Activated CD8-positive, alpha-beta T cell treated with anti-CD3 and anti-CD28 coated beads for 36 hours (primary cell): ENCODE measurements around the gene MAP2K5. TPM values are rescaled to one million over a fixed set of nuclear protein-coding genes. Genes with fewer than 3 reads are reported as not detected.

Experiments
- ATAC-seq: fragments of 200-7000 bp; cut with Tn5 transposase; one replicate; pipeline ENCODE4 v1.10.0; 2021; ENCODE audit warnings: mild to moderate bottlenecking, moderate library complexity
- CTCF ChIA-PET: fragments of 350-600 bp; sonication (Branson Sonifier 250); formaldehyde crosslinking; loops from one replicate; lab custom pipeline; 2021; ENCODE audit warnings: antibody characterized with exemption; lab: Charles Lee
- POLR2A ChIA-PET: fragments of 350-600 bp; sonication (Branson Sonifier 250); formaldehyde crosslinking; loops from one replicate; lab custom pipeline; 2021; ENCODE audit warnings: antibody characterized with exemption; lab: Charles Lee
- DNase-seq: peaks from one replicate; pipeline ENCODE4 v3.0.0-alpha.2; 2020
- H3K27ac Mint-ChIP-seq: one replicate; pipeline ENCODE4 v1.8.0; 2021; ENCODE audit warnings: mild to moderate bottlenecking, mixed read lengths
- H3K27me3 Mint-ChIP-seq: one replicate; pipeline ENCODE4 v1.8.0; 2021; ENCODE audit warnings: mixed read lengths
- H3K36me3 Mint-ChIP-seq: one replicate; pipeline ENCODE4 v1.8.0; 2021; ENCODE audit warnings: low read depth, mixed read lengths
- H3K4me1 Mint-ChIP-seq: one replicate; pipeline ENCODE4 v1.8.0; 2021; ENCODE audit warnings: low read depth, mixed read lengths
- H3K4me3 Mint-ChIP-seq: one replicate; pipeline ENCODE4 v1.8.0; 2021; ENCODE audit warnings: mild to moderate bottlenecking, moderate library complexity, mixed read lengths
- H3K9me3 Mint-ChIP-seq: one replicate; pipeline ENCODE4 v1.8.0; 2021; ENCODE audit warnings: mixed read lengths
- intact Hi-C: fragments of 100-400 bp; cut with micrococcal nuclease; formaldehyde crosslinking; loops from one replicate; pipeline ENCODE4 v1.10.0; 2022
- total RNA-seq, 2 experiments: library from RNA; stranded (reverse); gene quantifications; one replicate each; pipeline ENCODE4 v1.2.3, GENCODE V29; 2021
- TF ChIP-seq, protein P1 (sequence below): fragments of 200-600 bp; IDR thresholded peaks from one replicate; pipeline ENCODE4 v1.8.0; 2022; ENCODE audit warnings: antibody characterized with exemption, mild to moderate bottlenecking

Gene MAP2K5
- total RNA-seq, 2 experiments from 2014 or later = 19.0 to 21.1 TPM

DNA sequence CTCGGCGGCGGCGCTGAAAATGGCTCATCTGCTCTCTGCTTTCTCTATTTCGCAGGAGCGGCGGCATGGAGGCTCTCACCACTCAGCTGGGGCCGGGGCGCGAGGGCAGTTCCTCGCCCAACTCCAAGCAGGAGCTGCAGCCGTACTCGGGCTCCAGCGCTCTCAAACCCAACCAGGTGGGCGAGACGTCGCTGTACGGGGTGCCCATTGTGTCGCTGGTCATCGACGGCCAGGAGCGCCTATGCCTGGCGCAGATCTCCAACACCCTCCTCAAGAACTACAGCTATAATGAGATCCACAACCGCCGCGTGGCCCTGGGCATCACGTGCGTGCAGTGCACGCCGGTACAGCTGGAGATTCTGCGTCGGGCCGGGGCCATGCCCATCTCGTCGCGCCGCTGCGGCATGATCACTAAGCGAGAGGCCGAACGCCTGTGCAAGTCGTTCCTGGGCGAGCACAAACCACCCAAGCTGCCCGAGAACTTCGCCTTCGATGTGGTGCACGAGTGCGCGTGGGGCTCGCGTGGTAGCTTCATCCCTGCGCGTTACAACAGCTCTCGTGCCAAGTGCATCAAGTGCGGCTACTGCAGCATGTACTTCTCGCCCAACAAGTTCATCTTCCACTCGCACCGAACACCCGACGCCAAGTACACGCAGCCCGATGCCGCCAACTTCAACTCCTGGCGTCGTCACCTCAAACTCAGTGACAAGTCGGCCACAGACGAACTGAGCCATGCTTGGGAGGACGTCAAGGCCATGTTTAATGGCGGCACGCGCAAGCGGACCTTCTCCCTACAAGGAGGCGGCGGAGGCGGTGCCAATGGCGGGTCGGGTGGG is 283.6 kb downstream of the MAP2K5 start:
- ATAC-seq = no peak
- ChIA-PET CTCF (interaction anchor here (0.6 to 3.4 kb wide), 2 partner anchors 10 to 298 kb away, joined by 3 to 15 read pairs; no protein-coding TSS in a partner anchor), POLR2A (interaction anchor here (0.7 kb wide), 1 partner anchor 12 kb away, joined by 3 read pairs; no protein-coding TSS in a partner anchor)
- TF ChIP-seq, protein P1, sequence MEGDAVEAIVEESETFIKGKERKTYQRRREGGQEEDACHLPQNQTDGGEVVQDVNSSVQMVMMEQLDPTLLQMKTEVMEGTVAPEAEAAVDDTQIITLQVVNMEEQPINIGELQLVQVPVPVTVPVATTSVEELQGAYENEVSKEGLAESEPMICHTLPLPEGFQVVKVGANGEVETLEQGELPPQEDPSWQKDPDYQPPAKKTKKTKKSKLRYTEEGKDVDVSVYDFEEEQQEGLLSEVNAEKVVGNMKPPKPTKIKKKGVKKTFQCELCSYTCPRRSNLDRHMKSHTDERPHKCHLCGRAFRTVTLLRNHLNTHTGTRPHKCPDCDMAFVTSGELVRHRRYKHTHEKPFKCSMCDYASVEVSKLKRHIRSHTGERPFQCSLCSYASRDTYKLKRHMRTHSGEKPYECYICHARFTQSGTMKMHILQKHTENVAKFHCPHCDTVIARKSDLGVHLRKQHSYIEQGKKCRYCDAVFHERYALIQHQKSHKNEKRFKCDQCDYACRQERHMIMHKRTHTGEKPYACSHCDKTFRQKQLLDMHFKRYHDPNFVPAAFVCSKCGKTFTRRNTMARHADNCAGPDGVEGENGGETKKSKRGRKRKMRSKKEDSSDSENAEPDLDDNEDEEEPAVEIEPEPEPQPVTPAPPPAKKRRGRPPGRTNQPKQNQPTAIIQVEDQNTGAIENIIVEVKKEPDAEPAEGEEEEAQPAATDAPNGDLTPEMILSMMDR = no peak
- no peak overlapping the region for H3K4me3 Mint-ChIP-seq
- peaks cover 49% of the 10 kb centered on the region for H3K4me1 Mint-ChIP-seq
- no peaks in the 10 kb centered on the region for H3K36me3 Mint-ChIP-seq
- peaks cover 73% of the 10 kb centered on the region for H3K27me3 Mint-ChIP-seq
- no peak overlapping the region for H3K27ac Mint-ChIP-seq
- H3K9me3 Mint-ChIP-seq = no peaks in the 10 kb centered on the region
- no peak for DNase-seq
- intact Hi-C loops = no loop called here

DNA sequence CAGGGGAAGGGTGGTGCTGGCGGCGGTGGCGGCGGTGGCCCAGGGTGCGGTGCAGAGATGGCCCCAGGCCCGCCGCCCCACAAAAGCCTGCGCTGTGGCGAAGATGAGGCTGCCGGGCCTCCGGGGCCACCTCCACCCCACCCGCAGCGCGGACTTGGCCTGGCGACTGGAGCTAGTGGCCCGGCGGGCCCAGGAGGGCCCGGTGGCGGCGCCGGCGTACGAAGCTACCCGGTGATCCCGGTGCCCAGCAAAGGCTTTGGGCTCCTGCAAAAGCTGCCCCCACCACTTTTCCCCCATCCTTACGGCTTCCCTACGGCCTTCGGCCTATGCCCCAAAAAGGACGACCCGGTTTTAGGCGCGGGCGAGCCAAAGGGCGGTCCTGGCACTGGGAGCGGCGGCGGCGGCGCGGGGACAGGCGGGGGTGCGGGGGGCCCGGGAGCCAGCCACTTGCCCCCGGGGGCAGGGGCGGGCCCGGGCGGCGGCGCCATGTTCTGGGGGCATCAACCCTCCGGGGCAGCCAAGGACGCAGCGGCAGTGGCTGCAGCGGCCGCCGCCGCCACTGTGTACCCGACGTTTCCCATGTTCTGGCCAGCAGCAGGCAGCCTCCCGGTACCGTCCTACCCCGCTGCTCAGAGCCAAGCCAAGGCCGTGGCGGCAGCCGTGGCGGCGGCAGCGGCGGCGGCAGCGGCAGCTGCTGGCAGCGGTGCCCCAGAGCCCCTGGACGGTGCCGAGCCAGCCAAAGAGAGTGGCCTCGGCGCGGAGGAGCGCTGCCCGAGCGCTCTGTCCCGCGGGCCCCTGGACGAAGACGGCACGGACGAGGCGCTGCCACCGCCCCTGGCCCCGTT is 284.4 kb downstream of the MAP2K5 start:
- no peaks in the 10 kb centered on the region for H3K36me3 Mint-ChIP-seq
- TF ChIP-seq, protein P1 = no peak
- ChIA-PET CTCF (interaction anchor here (3.4 kb wide), 1 partner anchor 9 kb away, joined by 15 read pairs; no protein-coding TSS in a partner anchor), POLR2A (no interaction called here)
- ATAC-seq = no peak
- no peak for DNase-seq
- H3K27ac Mint-ChIP-seq = no peak overlapping the region
- peaks cover 43% of the 10 kb centered on the region for H3K4me1 Mint-ChIP-seq
- intact Hi-C loops = no loop called here
- peaks cover 72% of the 10 kb centered on the region for H3K27me3 Mint-ChIP-seq
- no peaks in the 10 kb centered on the region for H3K9me3 Mint-ChIP-seq
- no peak overlapping the region for H3K4me3 Mint-ChIP-seq

DNA sequence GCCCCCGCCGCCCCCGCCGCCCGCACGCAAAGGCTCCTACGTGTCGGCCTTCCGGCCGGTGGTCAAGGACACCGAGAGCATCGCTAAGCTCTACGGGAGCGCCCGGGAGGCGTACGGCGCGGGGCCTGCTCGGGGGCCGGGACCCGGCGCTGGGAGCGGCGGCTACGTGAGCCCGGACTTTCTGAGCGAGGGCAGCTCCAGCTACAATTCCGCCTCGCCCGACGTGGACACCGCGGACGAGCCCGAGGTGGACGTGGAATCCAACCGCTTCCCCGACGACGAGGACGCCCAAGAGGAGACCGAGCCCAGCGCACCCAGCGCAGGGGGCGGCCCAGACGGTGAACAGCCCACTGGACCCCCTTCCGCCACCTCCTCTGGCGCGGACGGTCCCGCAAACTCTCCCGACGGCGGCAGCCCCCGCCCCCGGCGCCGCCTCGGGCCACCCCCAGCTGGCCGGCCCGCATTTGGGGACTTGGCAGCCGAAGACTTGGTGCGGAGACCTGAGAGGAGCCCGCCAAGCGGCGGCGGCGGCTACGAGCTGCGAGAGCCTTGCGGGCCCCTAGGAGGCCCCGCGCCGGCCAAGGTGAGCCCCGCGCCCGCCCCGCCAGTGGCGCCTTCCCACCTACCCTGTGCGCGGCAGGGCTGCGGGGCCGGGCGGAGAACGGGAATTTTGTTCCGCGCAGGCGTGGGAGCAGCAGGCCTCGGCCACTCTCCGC is 285.2 kb downstream of the MAP2K5 start:
- no peaks in the 10 kb centered on the region for H3K36me3 Mint-ChIP-seq
- H3K27me3 Mint-ChIP-seq = peaks cover 69% of the 10 kb centered on the region
- DNase-seq (no peak), ATAC-seq (no peak)
- CTCF ChIA-PET = interaction anchor here (1.0 kb wide), 1 partner anchor 8 kb away, joined by 3 read pairs; no protein-coding TSS in a partner anchor
- TF ChIP-seq, protein P1 = no peak
- no peaks in the 10 kb centered on the region for H3K9me3 Mint-ChIP-seq
- H3K27ac Mint-ChIP-seq = no peak overlapping the region
- no peak overlapping the region for H3K4me3 Mint-ChIP-seq
- intact Hi-C loops = no loop called here
- H3K4me1 Mint-ChIP-seq = peaks cover 36% of the 10 kb centered on the region
- POLR2A ChIA-PET = no interaction called here

- H3K4me3 Mint-ChIP-seq = no peak overlapping the region
- intact Hi-C loops = no loop called here
- peaks cover 73% of the 10 kb centered on the region for H3K27me3 Mint-ChIP-seq
- H3K36me3 Mint-ChIP-seq = no peaks in the 10 kb centered on the region
- POLR2A ChIA-PET = no interaction called here
- H3K4me1 Mint-ChIP-seq = peaks cover 40% of the 10 kb centered on the region
- H3K27ac Mint-ChIP-seq = no peak overlapping the region
- TF ChIP-seq, protein P1 = no peak
- ATAC-seq (no peak), DNase-seq (no peak)
- no peaks in the 10 kb centered on the region for H3K9me3 Mint-ChIP-seq
- CTCF ChIA-PET = interaction anchor here (1.0 kb wide), 1 partner anchor 8 kb away, joined by 3 read pairs; no protein-coding TSS in a partner anchor
Measured at GRCh38 chr15:67828278-67828968, 285.9 kb downstream of the MAP2K5 start.
